ENCODE results near the gene ZIC5.

GRCh38 chr13:99953138-99953755, 18.3 kb downstream of the ZIC5 start:
- TF ChIP-seq CTCF (conservative IDR thresholded peaks at IDR 0.05 in 1 of 2, IDR thresholded peaks at IDR 0.05 in 1 of 2; ENCODE audit: extremely low read depth in 1 of 2, insufficient read depth in 1 of 2, low read depth in 1 of 2, low read length in 2 of 2) (no peak), EZH2 (IDR thresholded peaks at IDR 0.05; ENCODE audit: borderline replicate concordance, low read length) (no peak)
